Trophoblast cell (in vitro differentiated cells and primary cell): Measurements from ENCODE around the gene RADX.

Experiments
- DNase-seq, 2 donors: peaks; one replicate each; pipeline ENCODE4 v3.0.0-alpha.2; 2016
- H2AFZ ChIP-seq: 2 replicates; pipeline ENCODE4 v1.6.1; 2013; ENCODE audit warnings: low read length, moderate library complexity, mild to moderate bottlenecking; ENCODE audit not compliant: insufficient read depth, poor library complexity
- H2AK5ac ChIP-seq: 2 replicates; pipeline ENCODE4 v1.6.1; 2013; ENCODE audit warnings: mild to moderate bottlenecking, low read length
- H2BK120ac ChIP-seq: 2 replicates; pipeline ENCODE4 v1.6.1; 2013; ENCODE audit warnings: low read length, mild to moderate bottlenecking, moderate library complexity; ENCODE audit not compliant: insufficient read depth, poor library complexity
- H2BK12ac ChIP-seq: 2 replicates; pipeline ENCODE4 v1.6.1; 2013; ENCODE audit warnings: mild to moderate bottlenecking, low read length, moderate library complexity
- H2BK5ac ChIP-seq: 2 replicates; pipeline ENCODE4 v1.6.1; 2013; ENCODE audit warnings: low read length, low read depth, moderate library complexity, mild to moderate bottlenecking; ENCODE audit not compliant: poor library complexity
- H3K14ac ChIP-seq: 2 replicates; pipeline ENCODE4 v1.6.1; 2013; ENCODE audit warnings: mild to moderate bottlenecking, low read length
- H3K18ac ChIP-seq: 2 replicates; pipeline ENCODE4 v1.6.1; 2013; ENCODE audit warnings: mild to moderate bottlenecking, low read length
- H3K23ac ChIP-seq: 2 replicates; pipeline ENCODE4 v1.6.1; 2013; ENCODE audit warnings: low read length
- H3K27ac ChIP-seq: 2 replicates; pipeline ENCODE4 v1.5.1; 2013; ENCODE audit warnings: low read depth, mild to moderate bottlenecking, inconsistent platforms, low read length, moderate library complexity
- H3K27me3 ChIP-seq: 2 replicates; pipeline ENCODE4 v1.6.1; 2013; ENCODE audit warnings: inconsistent platforms, mild to moderate bottlenecking, low read length, moderate library complexity; ENCODE audit not compliant: insufficient read depth
- H3K36me3 ChIP-seq, 2 experiments: 1 replicate in 1 of 2; 2 replicates in 1 of 2; pipeline ENCODE4 v1.6.1; 2013; ENCODE audit warnings: low read length in 2 of 2, mild to moderate bottlenecking in 2 of 2, moderate library complexity in 1 of 2; ENCODE audit not compliant: insufficient read depth in 2 of 2, control insufficient read depth in 1 of 2
- H3K4ac ChIP-seq: 2 replicates; pipeline ENCODE4 v1.6.1; 2013; ENCODE audit warnings: low read depth, mild to moderate bottlenecking, low read length, moderate library complexity
- H3K4me1 ChIP-seq, 2 experiments: 1 replicate in 1 of 2; 2 replicates in 1 of 2; pipeline ENCODE4 v1.6.1; 2013; ENCODE audit warnings: low read length in 2 of 2, mild to moderate bottlenecking in 2 of 2, moderate library complexity in 1 of 2; ENCODE audit not compliant: insufficient read depth in 2 of 2, control insufficient read depth in 1 of 2
- H3K4me2 ChIP-seq: 2 replicates; pipeline ENCODE4 v1.6.1; 2013; ENCODE audit warnings: inconsistent platforms, mild to moderate bottlenecking, low read length, moderate library complexity
- H3K4me3 ChIP-seq: 2 replicates; pipeline ENCODE4 v1.5.1; 2013; ENCODE audit warnings: mild to moderate bottlenecking, low read depth, low read length, inconsistent platforms
- H3K79me1 ChIP-seq: one replicate; pipeline ENCODE4 v1.6.1; 2013; ENCODE audit warnings: low read length
- H3K79me2 ChIP-seq: 2 replicates; pipeline ENCODE4 v1.6.1; 2013; ENCODE audit warnings: low read length, mild to moderate bottlenecking; ENCODE audit not compliant: control insufficient read depth, insufficient read depth, poor library complexity
- H3K9ac ChIP-seq: 2 replicates; pipeline ENCODE4 v1.6.1; 2013; ENCODE audit warnings: mild to moderate bottlenecking, low read length
- H3K9me3 ChIP-seq: 2 replicates; pipeline ENCODE4 v1.6.1; 2013; ENCODE audit warnings: low read depth, mild to moderate bottlenecking, control low read depth, inconsistent platforms, low read length; ENCODE audit not compliant: insufficient read depth
- H4K12ac ChIP-seq: 2 replicates; pipeline ENCODE4 v1.6.1; 2013; ENCODE audit warnings: low read depth, mild to moderate bottlenecking, low read length, moderate library complexity
- H4K8ac ChIP-seq: 2 replicates; pipeline ENCODE4 v1.6.1; 2013; ENCODE audit warnings: low read depth, mild to moderate bottlenecking, low read length, moderate library complexity
- H4K91ac ChIP-seq: one replicate; pipeline ENCODE4 v1.6.1; 2013; ENCODE audit warnings: low read depth, mild to moderate bottlenecking, low read length, moderate library complexity
- WGBS: extraction: QIAGEN DNeasy Blood & Tissue Kit; methylation state at CpG from one replicate; pipeline ENCODE4 v1.1.7; 2013; ENCODE audit warnings: missing lambda C conversion rate; ENCODE audit not compliant: insufficient read length, insufficient coverage; ENCODE audit errors: extremely low coverage; 5-methylcytosine and 5-hydroxymethylcytosine counted together

The RADX gene

DNA sequence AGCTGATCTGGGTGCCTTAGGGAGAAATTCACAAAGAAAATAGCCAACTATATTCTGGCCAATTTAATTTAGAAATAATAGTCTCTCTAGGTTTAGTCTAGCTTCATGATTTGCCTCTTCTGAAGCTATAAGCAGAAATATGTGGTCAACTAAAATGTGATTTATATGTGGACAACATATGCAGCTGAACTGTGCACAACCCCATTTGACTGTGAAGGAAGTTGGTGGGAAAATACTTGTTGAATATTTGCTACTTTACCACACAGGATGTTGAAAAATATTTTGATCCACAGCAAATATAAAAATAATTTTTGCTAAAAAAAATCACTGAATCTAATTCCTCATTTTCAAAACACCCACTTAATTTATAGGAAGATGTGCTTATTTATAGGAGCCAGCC is 99.0 kb downstream of the RADX start:
- no peaks in the 10 kb centered on the region for H3K36me3 ChIP-seq
- H3K14ac ChIP-seq, result no peak overlapping the region
- no peaks in the 10 kb centered on the region for H3K79me1 ChIP-seq
- no peak overlapping the region for H2AK5ac ChIP-seq
- no peak overlapping the region for H2BK120ac ChIP-seq
- no peak overlapping the region for H4K91ac ChIP-seq
- no peak overlapping the region for H3K4me3 ChIP-seq
- H3K9ac ChIP-seq, result no peak overlapping the region
- H4K8ac ChIP-seq, result no peak overlapping the region
- no peak overlapping the region for H3K4ac ChIP-seq
- H3K23ac ChIP-seq, result no peak overlapping the region
- H3K79me2 ChIP-seq, result no peaks in the 10 kb centered on the region
- no peak overlapping the region for H3K27ac ChIP-seq
- DNase-seq, result no peak
- no peak overlapping the region for H2BK5ac ChIP-seq
- H3K27me3 ChIP-seq, result no peaks in the 10 kb centered on the region
- no peak overlapping the region for H4K12ac ChIP-seq
- H3K18ac ChIP-seq, result no peak overlapping the region
- no peaks in the 10 kb centered on the region for H3K4me1 ChIP-seq
- H2BK12ac ChIP-seq, result no peak overlapping the region
- H3K9me3 ChIP-seq, result no peaks in the 10 kb centered on the region
- no peak overlapping the region for H2AFZ ChIP-seq
- H3K4me2 ChIP-seq, result no peak overlapping the region

DNA sequence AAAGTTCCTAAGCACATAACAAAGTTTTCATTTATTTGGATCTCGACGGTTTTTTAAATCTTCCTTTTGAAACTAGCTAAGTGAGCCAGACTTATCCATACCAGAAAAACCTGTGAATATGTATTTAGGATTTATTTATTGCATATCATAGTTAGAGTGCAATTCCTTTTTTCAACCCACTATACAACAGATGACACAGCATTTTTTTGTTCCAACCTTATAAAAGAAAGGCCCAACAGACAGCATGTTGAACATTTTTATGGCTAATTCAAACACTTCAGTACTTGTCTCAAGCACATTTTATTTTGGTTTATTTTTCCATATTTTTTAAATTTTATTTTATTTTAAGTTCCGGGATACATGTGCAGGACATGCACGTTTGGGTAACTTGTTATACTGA is 99.6 kb downstream of the RADX start:
- no peak overlapping the region for H3K23ac ChIP-seq
- no peak overlapping the region for H2BK12ac ChIP-seq
- H2AFZ ChIP-seq, result no peak overlapping the region
- no CpG with 5 or more reads among the region's 4 CpGs for WGBS
- H3K18ac ChIP-seq, result no peak overlapping the region
- no peak overlapping the region for H4K8ac ChIP-seq
- DNase-seq, result no peak
- no peak overlapping the region for H2AK5ac ChIP-seq
- no peak overlapping the region for H3K4ac ChIP-seq
- H3K14ac ChIP-seq, result no peak overlapping the region
- no peaks in the 10 kb centered on the region for H3K27me3 ChIP-seq
- H3K79me1 ChIP-seq, result no peaks in the 10 kb centered on the region
- no peak overlapping the region for H2BK5ac ChIP-seq
- no peaks in the 10 kb centered on the region for H3K9me3 ChIP-seq
- no peak overlapping the region for H4K91ac ChIP-seq
- H3K27ac ChIP-seq, result no peak overlapping the region
- H3K4me3 ChIP-seq, result no peak overlapping the region
- no peak overlapping the region for H3K4me2 ChIP-seq
- no peaks in the 10 kb centered on the region for H3K4me1 ChIP-seq
- no peaks in the 10 kb centered on the region for H3K79me2 ChIP-seq
- H2BK120ac ChIP-seq, result no peak overlapping the region
- H3K9ac ChIP-seq, result no peak overlapping the region
- H4K12ac ChIP-seq, result no peak overlapping the region
- H3K36me3 ChIP-seq, result no peaks in the 10 kb centered on the region

DNA sequence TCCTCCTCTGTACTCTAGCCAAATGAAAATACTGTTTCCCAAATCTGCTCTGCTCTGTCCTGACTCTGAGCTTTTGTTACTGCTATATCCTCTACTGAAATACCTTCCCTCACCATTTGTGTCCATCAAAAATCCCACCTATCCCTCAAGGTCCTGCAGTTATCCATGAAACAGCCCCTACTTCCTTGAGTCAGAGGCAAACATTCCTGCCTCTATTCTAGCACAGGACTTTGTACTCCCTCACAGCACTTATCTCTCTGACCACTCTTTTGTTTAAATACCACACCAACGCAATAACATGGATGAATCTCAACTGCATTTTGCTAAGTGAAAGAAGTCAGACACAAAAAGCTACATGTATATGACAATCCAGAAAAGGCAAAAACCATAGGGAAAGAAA is 104.2 kb downstream of the RADX start:
- Histone ChIP-seq H4K91ac (no peak overlapping the region), H3K27ac (no peak overlapping the region), H3K27me3 (no peaks in the 10 kb centered on the region), H2BK5ac (no peak overlapping the region), H3K4me2 (no peak overlapping the region), H3K4me1 (no peaks in the 10 kb centered on the region), H4K8ac (no peak overlapping the region), H2BK120ac (no peak overlapping the region), H3K79me2 (no peaks in the 10 kb centered on the region), H3K9me3 (no peaks in the 10 kb centered on the region), H3K4ac (no peak overlapping the region), H2BK12ac (no peak overlapping the region), H2AK5ac (no peak overlapping the region), H3K23ac (no peak overlapping the region), H3K36me3 (no peaks in the 10 kb centered on the region), H3K79me1 (no peaks in the 10 kb centered on the region), H3K4me3 (no peak overlapping the region), H4K12ac (no peak overlapping the region), H3K9ac (no peak overlapping the region), H3K14ac (no peak overlapping the region), H2AFZ (no peak overlapping the region), H3K18ac (no peak overlapping the region)
- DNase-seq, result no peak
- WGBS, result no CpG with 5 or more reads among the region's 1 CpG

DNA sequence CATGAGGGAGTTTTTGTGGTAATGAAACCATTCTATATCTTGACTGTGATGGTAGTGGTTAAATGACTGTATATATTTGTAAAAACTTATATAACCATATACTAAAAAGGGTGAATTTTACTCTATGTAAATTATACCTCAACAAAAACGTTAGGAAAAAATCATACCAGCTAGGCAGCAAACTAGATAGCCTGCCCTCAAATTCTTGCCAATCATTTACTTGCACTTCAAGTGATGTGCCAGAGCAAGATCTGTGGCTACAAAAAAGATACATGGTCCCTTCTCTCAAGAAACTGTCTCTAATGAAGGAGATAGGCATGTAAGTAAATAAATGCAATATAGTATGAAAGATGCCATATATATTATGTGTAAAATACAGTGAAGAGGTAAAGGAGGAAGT is 104.7 kb downstream of the RADX start:
- Histone ChIP-seq H4K91ac (no peak overlapping the region), H3K14ac (no peak overlapping the region), H3K9ac (no peak overlapping the region), H3K79me1 (no peaks in the 10 kb centered on the region), H3K36me3 (no peaks in the 10 kb centered on the region), H4K12ac (no peak overlapping the region), H2AFZ (no peak overlapping the region), H2BK120ac (no peak overlapping the region), H4K8ac (no peak overlapping the region), H3K9me3 (no peaks in the 10 kb centered on the region), H3K4me2 (no peak overlapping the region), H3K27me3 (no peaks in the 10 kb centered on the region), H3K18ac (no peak overlapping the region), H2BK12ac (no peak overlapping the region), H2BK5ac (no peak overlapping the region), H3K79me2 (no peaks in the 10 kb centered on the region), H3K4me1 (no peaks in the 10 kb centered on the region), H3K4ac (no peak overlapping the region), H3K4me3 (no peak overlapping the region), H3K27ac (no peak overlapping the region), H2AK5ac (no peak overlapping the region), H3K23ac (no peak overlapping the region)
- no CpG with 5 or more reads among the region's 1 CpG for WGBS
- no peak for DNase-seq

DNA sequence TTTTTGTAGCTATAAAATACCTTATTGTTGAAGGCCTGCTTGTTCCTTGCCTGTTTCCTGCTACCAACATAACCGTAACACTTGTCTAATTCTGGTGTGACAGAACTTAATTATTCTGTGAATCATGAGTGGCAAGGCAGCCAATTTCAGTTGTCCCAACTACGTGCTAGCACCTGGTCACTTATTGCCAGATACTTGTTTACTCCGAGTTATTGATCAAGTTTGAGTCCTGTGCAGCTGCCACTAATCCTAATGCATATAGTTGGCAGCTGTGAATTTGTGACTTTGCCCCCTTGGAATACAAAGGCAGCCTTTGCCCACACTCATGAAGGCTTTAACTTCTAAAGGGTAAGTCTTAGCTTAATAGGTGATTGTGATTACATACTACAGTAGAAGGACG is 106.9 kb downstream of the RADX start:
- Histone ChIP-seq H4K91ac (no peak overlapping the region), H3K4me2 (no peak overlapping the region), H3K4me1 (no peaks in the 10 kb centered on the region), H3K23ac (no peak overlapping the region), H3K14ac (no peak overlapping the region), H4K12ac (no peak overlapping the region), H3K27me3 (no peaks in the 10 kb centered on the region), H2AFZ (no peak overlapping the region), H3K27ac (no peak overlapping the region), H3K79me1 (no peaks in the 10 kb centered on the region), H4K8ac (no peak overlapping the region), H3K9me3 (no peaks in the 10 kb centered on the region), H2BK5ac (no peak overlapping the region), H2BK120ac (no peak overlapping the region), H3K4ac (no peak overlapping the region), H2BK12ac (no peak overlapping the region), H3K79me2 (no peaks in the 10 kb centered on the region), H3K18ac (no peak overlapping the region), H2AK5ac (no peak overlapping the region), H3K9ac (no peak overlapping the region), H3K4me3 (no peak overlapping the region), H3K36me3 (no peaks in the 10 kb centered on the region)
- DNase-seq, result no peak
- no CpG with 5 or more reads among the region's 4 CpGs for WGBS
